Smooth muscle cell (in vitro differentiated cells): ENCODE measurements around the gene DACT1. TPM values are rescaled to one million over a fixed set of nuclear protein-coding genes. Genes with fewer than 3 reads are reported as not detected.
A peak's percentile ranks its signal among the peaks of the same experiment; 100 is the strongest.

Experiments
- DNase-seq: peaks from one replicate; lab custom pipeline; 2025; ENCODE audit not compliant: unreplicated experiment; lab: John Stamatoyannopoulos, UW
- H2AFZ ChIP-seq: fragments of 200-600 bp; sonication (generic); 2 replicates; pipeline ENCODE4 v1.6.0; 2016; ENCODE audit warnings: antibody characterized with exemption, low read depth, mild to moderate bottlenecking
- H3F3A ChIP-seq: fragments of 200-600 bp; sonication (generic); 2 replicates; pipeline ENCODE4 v1.6.0; 2017; ENCODE audit warnings: antibody characterized with exemption, low read depth
- H3K27ac ChIP-seq: fragments of 200-600 bp; sonication (generic); 2 replicates; pipeline ENCODE4 v1.5.1; 2016; ENCODE audit warnings: low read depth, mild to moderate bottlenecking
- H3K27me3 ChIP-seq: fragments of 200-600 bp; sonication (generic); 2 replicates; pipeline ENCODE4 v1.6.1; 2016; ENCODE audit warnings: low read depth, mild to moderate bottlenecking
- H3K36me3 ChIP-seq: fragments of 200-600 bp; sonication (generic); 2 replicates; pipeline ENCODE4 v1.5.1; 2016; ENCODE audit warnings: low read depth
- H3K4me1 ChIP-seq: fragments of 200-600 bp; sonication (generic); 2 replicates; pipeline ENCODE4 v1.5.1; 2016; ENCODE audit warnings: low read depth
- H3K4me2 ChIP-seq: fragments of 200-600 bp; sonication (generic); 2 replicates; pipeline ENCODE4 v1.6.0; 2016; ENCODE audit warnings: mild to moderate bottlenecking
- H3K4me3 ChIP-seq: fragments of 200-600 bp; sonication (generic); 2 replicates; pipeline ENCODE4 v1.5.1; 2016; ENCODE audit warnings: mild to moderate bottlenecking
- H3K79me2 ChIP-seq: fragments of 200-600 bp; sonication (generic); 2 replicates; pipeline ENCODE4 v1.6.0; 2016; ENCODE audit warnings: low read depth, mild to moderate bottlenecking
- H3K9ac ChIP-seq: fragments of 200-600 bp; sonication (generic); 2 replicates; pipeline ENCODE4 v1.6.0; 2016; ENCODE audit warnings: low read depth
- H3K9me3 ChIP-seq: fragments of 200-600 bp; sonication (generic); replicated peaks from 2 replicates; pipeline ENCODE4 v1.5.1; 2016; ENCODE audit warnings: low read depth
- H4K20me1 ChIP-seq: fragments of 200-600 bp; sonication (generic); 2 replicates; pipeline ENCODE4 v1.6.0; 2016; ENCODE audit warnings: low read depth
- WGBS: methylation state at CpG from one replicate; pipeline ENCODE4 v1.1.7; 2016; ENCODE audit warnings: low lambda C conversion rate; 5-methylcytosine and 5-hydroxymethylcytosine counted together
- polyA plus RNA-seq: library from polyadenylated mRNA; unstranded; fragments of >200 nt; fragmentation: Nextera tagmentation; extraction: Ambion mirVana; gene quantifications from 2 replicates; pipeline ENCODE4 v1.2.1, GENCODE V29; 2016
- total RNA-seq: library from RNA; depleted of rRNA; stranded (reverse); fragments of >200 nt; gene quantifications from 2 replicates; pipeline ENCODE4 v1.2.3, GENCODE V29; 2014
- TF ChIP-seq, protein P1 (sequence below): fragments of 200-600 bp; sonication (generic); IDR thresholded peaks from 2 replicates; pipeline ENCODE4 v1.5.1; 2017; ENCODE audit warnings: borderline replicate concordance, mild to moderate bottlenecking, antibody characterized with exemption; ENCODE audit not compliant: insufficient read depth, poor library complexity, severe bottlenecking

The DACT1 gene
- total and polyA plus RNA-seq, 2 experiments from 2014 or later = 91.4 to 92.4 TPM

DNA sequence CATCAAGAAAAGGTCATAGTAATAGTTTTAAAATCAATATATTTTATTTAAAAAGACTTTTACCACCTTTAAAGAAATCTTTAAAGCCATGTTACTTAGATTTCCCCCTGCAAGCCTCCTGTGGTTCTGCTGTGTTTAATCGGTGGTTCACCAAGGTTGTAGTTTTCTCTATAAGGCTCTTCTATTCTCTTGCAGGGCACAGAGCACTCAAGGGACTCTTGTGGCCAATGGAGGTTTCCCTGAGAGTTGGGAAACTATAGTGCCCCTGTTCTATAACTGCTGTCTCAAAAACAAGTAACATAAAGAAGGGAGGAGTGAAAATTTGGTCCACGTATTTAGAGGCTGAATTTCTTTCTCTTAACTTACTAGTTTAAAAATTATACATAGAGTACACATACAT, 25.0 kb downstream of the DACT1 start:
- Histone ChIP-seq H3K9me3 (no peaks in the 10 kb centered on the region), H3K4me2 (no peak overlapping the region), H3K9ac (no peak overlapping the region), H3K27ac (no peak overlapping the region), H3K4me1 (peaks cover 5% of the 10 kb centered on the region), H3K27me3 (no peaks in the 10 kb centered on the region), H3F3A (peaks cover 8% of the 10 kb centered on the region), H3K4me3 (no peak overlapping the region), H3K36me3 (no peaks in the 10 kb centered on the region), H4K20me1 (no peaks in the 10 kb centered on the region), H2AFZ (no peak overlapping the region), H3K79me2 (no peaks in the 10 kb centered on the region)
- TF ChIP-seq, protein P1, sequence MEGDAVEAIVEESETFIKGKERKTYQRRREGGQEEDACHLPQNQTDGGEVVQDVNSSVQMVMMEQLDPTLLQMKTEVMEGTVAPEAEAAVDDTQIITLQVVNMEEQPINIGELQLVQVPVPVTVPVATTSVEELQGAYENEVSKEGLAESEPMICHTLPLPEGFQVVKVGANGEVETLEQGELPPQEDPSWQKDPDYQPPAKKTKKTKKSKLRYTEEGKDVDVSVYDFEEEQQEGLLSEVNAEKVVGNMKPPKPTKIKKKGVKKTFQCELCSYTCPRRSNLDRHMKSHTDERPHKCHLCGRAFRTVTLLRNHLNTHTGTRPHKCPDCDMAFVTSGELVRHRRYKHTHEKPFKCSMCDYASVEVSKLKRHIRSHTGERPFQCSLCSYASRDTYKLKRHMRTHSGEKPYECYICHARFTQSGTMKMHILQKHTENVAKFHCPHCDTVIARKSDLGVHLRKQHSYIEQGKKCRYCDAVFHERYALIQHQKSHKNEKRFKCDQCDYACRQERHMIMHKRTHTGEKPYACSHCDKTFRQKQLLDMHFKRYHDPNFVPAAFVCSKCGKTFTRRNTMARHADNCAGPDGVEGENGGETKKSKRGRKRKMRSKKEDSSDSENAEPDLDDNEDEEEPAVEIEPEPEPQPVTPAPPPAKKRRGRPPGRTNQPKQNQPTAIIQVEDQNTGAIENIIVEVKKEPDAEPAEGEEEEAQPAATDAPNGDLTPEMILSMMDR = no peak
- 89% methylated on average over 2 of the region's 2 CpGs for WGBS
- no peak for DNase-seq

DNA sequence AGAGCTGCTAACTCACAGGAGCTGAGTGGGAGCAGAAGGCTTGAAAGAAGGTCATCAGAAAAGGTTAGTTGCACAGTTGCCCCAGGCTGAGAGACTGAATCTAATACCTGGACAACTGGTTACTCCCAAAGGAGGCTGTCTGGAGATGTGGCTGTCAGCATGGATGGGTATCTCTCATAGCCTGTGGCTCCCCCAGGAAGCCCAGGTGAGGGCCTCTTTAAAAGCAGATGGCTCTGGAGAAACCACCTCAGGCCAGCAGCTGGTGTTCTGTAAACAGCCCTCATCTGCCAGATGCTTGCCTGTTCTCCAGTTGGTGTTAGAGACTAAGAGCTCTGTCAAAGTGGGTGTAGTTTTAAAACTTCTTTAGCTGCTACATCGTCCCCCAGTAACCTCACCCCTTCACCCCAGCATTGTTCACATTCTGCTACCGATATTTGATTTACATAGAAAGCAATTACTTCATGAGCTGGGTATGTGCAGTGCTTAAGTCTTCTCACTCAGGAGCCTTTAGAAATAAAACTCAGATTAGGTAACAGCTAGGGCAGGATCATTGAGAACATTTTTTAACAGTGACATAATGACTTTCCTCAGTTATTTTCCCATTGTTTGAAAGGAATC, 25.8 kb downstream of the DACT1 start:
- TF ChIP-seq, protein P1 = no peak
- no peaks in the 10 kb centered on the region for H3K36me3 ChIP-seq
- no peak overlapping the region for H3K4me3 ChIP-seq
- H3K9ac ChIP-seq = no peak overlapping the region
- H3K4me2 ChIP-seq = peak overlapping the region; percentile 38
- H3K27ac ChIP-seq = peak overlapping the region; percentile 40
- H3K9me3 ChIP-seq = no peaks in the 10 kb centered on the region
- peaks cover 5% of the 10 kb centered on the region for H3K4me1 ChIP-seq
- H2AFZ ChIP-seq = no peak overlapping the region
- no peak for DNase-seq
- peaks cover 8% of the 10 kb centered on the region for H3F3A ChIP-seq
- no peaks in the 10 kb centered on the region for H3K79me2 ChIP-seq
- no peaks in the 10 kb centered on the region for H4K20me1 ChIP-seq
- WGBS = 1% methylated on average over 2 of the region's 2 CpGs
- H3K27me3 ChIP-seq = no peaks in the 10 kb centered on the region

GRCh38 chr14:58665773-58666500, 28.2 kb downstream of the DACT1 start:
- Histone ChIP-seq H3K4me2 (no peak overlapping the region), H3K36me3 (no peaks in the 10 kb centered on the region), H3K27me3 (no peaks in the 10 kb centered on the region), H3K27ac (no peak overlapping the region), H3K79me2 (no peaks in the 10 kb centered on the region), H3F3A (peaks cover 8% of the 10 kb centered on the region), H3K4me1 (peaks cover 5% of the 10 kb centered on the region), H3K4me3 (no peak overlapping the region), H4K20me1 (no peaks in the 10 kb centered on the region), H2AFZ (no peak overlapping the region), H3K9ac (no peak overlapping the region), H3K9me3 (no peaks in the 10 kb centered on the region)
- DNase-seq = no peak
- 79% methylated on average over 3 of the region's 3 CpGs for WGBS
- TF ChIP-seq, protein P1 = no peak
